Measurements from ENCODE around the gene EFEMP1. TPM values are rescaled to one million over a fixed set of nuclear protein-coding genes. Genes with fewer than 3 reads are reported as not detected.

The EFEMP1 gene
- total and polyA plus RNA-seq, 2 of the 13 experiments (the other 11 are each of a cell fraction or from before 2014, with no cell fraction given), result not detected

DNA sequence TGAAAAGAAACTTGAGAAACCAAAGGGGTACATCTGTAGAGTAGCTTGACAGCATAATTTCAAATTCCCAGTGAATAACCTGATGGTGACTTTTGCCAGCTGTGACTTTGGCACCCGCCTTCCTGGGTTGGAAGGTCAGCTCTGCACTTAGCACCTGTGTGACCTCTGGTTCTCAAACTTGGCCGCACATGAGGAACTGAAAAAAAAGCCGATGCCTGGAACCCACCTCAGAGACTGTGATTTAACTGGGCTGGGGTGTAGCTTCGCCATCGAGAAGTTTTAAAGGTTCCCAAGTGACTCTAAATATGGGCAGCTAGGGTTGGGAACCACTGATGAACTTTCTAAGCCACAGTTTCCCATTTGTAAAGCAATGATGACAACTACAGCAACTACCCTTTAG is 6.5 kb downstream of the EFEMP1 start:
- ChIA-PET POLR2A (no interaction called here), CTCF (ENCODE audit: low intra/inter-chr PET ratio, low total read pairs) (no interaction called here)
- no peak for TF ChIP-seq CENPX (CRISPR knock-in tag; IDR thresholded peaks at IDR 0.05)
- TF ChIP-seq, protein P1, sequence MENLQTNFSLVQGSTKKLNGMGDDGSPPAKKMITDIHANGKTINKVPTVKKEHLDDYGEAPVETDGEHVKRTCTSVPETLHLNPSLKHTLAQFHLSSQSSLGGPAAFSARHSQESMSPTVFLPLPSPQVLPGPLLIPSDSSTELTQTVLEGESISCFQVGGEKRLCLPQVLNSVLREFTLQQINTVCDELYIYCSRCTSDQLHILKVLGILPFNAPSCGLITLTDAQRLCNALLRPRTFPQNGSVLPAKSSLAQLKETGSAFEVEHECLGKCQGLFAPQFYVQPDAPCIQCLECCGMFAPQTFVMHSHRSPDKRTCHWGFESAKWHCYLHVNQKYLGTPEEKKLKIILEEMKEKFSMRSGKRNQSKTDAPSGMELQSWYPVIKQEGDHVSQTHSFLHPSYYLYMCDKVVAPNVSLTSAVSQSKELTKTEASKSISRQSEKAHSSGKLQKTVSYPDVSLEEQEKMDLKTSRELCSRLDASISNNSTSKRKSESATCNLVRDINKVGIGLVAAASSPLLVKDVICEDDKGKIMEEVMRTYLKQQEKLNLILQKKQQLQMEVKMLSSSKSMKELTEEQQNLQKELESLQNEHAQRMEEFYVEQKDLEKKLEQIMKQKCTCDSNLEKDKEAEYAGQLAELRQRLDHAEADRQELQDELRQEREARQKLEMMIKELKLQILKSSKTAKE (CRISPR knock-in tag; IDR thresholded peaks at IDR 0.05; ENCODE audit: borderline replicate concordance), result no peak
- Histone ChIP-seq H3K79me2 (ENCODE audit: insufficient read depth, low read length) (no peaks in the 10 kb centered on the region), H2AFZ (ENCODE audit: low read length) (no peak overlapping the region), H3K27me3 (ENCODE audit: control insufficient read depth in 1 of 2, insufficient read depth in 2 of 2, low read length in 2 of 2) (peaks cover 0 to 12% of the 10 kb centered on the region in 2 experiments; a peak in 3 of 5 replicates), H3K4me3 (replicated peaks in 1 of 3; ENCODE audit: insufficient read depth in 1 of 3, low read depth in 2 of 3, low read length in 3 of 3) (no peak overlapping the region), H3K4me1 (ENCODE audit: insufficient read depth, low read length) (no peaks in the 10 kb centered on the region), H3K27ac (ENCODE audit: extremely low read length, insufficient read depth, low read length) (no peak overlapping the region), H3K4me2 (ENCODE audit: low read depth, low read length) (no peak overlapping the region), H4K20me1 (ENCODE audit: insufficient read depth, low read length) (no peaks in the 10 kb centered on the region), H3K36me3 (replicated peaks in 1 of 2; ENCODE audit: control insufficient read depth in 1 of 2, insufficient read depth in 2 of 2, low read length in 2 of 2) (no peaks in the 10 kb centered on the region), H3K9me3 (ENCODE audit: low read length) (no peaks in the 10 kb centered on the region), H3K9ac (ENCODE audit: insufficient read depth, low read depth, low read length) (no peak overlapping the region)
- ATAC-seq (no peak), DNase-seq (ENCODE audit: low spot score) (no peak), FAIRE-seq (no peak)
- in situ Hi-C loops (cut with HindIII; ENCODE audit: extremely low pct_ligation_motif_present, low pct_unique_long_range_greater_than_20kb), result no loop called here
- BruUV-seq (replicated peaks), result no TSS peak
- 13% methylated on average over 5 of the region's 5 CpGs for WGBS (ENCODE audit: low lambda C conversion rate)
- intact Hi-C loops (cut with micrococcal nuclease; ENCODE audit: unreplicated experiment), result no loop called here

DNA sequence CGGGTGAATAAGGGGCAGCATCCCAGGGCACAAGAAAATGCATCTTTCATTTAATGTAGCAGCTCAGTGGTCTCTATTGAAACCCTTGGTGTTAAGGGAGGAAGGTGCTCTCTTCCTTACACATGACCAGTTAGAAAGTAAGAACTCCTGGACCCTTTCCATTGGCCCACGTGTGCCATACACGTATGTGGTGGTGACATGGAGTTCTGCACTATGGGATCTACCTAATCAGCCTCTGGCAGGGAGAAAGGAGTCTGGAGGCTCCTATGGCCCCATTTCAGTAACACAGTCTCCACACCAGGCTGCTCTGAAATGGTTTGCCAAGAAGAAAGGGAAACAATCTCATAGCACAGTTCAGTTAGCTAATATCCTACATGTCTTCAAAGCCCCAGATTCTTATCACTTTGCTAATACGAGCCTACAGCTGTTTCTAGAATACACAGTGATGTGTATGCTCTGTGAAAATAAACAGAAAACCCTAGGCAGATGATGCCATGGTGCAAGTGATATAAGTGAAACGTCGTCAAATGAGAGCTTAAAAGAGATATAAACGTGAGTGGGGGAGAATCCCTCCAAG is 7.0 kb downstream of the EFEMP1 start:
- no peak for DNase-seq (ENCODE audit: low spot score)
- Histone ChIP-seq H3K4me1 (ENCODE audit: insufficient read depth, low read length) (no peaks in the 10 kb centered on the region), H4K20me1 (ENCODE audit: insufficient read depth, low read length) (no peaks in the 10 kb centered on the region), H3K27ac (ENCODE audit: extremely low read length, insufficient read depth, low read length) (no peak overlapping the region), H3K9ac (ENCODE audit: insufficient read depth, low read depth, low read length) (no peak overlapping the region), H3K4me2 (ENCODE audit: low read depth, low read length) (no peak overlapping the region), H3K36me3 (replicated peaks in 1 of 2; ENCODE audit: control insufficient read depth in 1 of 2, insufficient read depth in 2 of 2, low read length in 2 of 2) (no peaks in the 10 kb centered on the region), H3K9me3 (ENCODE audit: low read length) (no peaks in the 10 kb centered on the region), H3K79me2 (ENCODE audit: insufficient read depth, low read length) (no peaks in the 10 kb centered on the region), H3K27me3 (ENCODE audit: control insufficient read depth in 1 of 2, insufficient read depth in 2 of 2, low read length in 2 of 2) (peaks cover 0 to 9% of the 10 kb centered on the region in 2 experiments; a peak in 2 of 5 replicates), H2AFZ (ENCODE audit: low read length) (no peak overlapping the region), H3K4me3 (replicated peaks in 1 of 3; ENCODE audit: insufficient read depth in 1 of 3, low read depth in 2 of 3, low read length in 3 of 3) (no peak overlapping the region)
- CTCF ChIA-PET (ENCODE audit: low intra/inter-chr PET ratio, low total read pairs), result no interaction called here
- no TSS peak for BruUV-seq (replicated peaks)
- WGBS (ENCODE audit: low lambda C conversion rate), result 9% methylated on average over 7 of the region's 7 CpGs
- POLR2A ChIA-PET, result no interaction called here
- intact Hi-C loops (cut with micrococcal nuclease; ENCODE audit: unreplicated experiment), result no loop called here
- FAIRE-seq, result no peak
- no peak for ATAC-seq
- in situ Hi-C loops (cut with HindIII; ENCODE audit: extremely low pct_ligation_motif_present, low pct_unique_long_range_greater_than_20kb), result no loop called here
- TF ChIP-seq ZNF510 (CRISPR knock-in tag; IDR thresholded peaks at IDR 0.05; ENCODE audit: low read depth) (no peak), ZNF569 (CRISPR knock-in tag; IDR thresholded peaks at IDR 0.05; ENCODE audit: borderline replicate concordance) (no peak)
- TF ChIP-seq, protein P2, sequence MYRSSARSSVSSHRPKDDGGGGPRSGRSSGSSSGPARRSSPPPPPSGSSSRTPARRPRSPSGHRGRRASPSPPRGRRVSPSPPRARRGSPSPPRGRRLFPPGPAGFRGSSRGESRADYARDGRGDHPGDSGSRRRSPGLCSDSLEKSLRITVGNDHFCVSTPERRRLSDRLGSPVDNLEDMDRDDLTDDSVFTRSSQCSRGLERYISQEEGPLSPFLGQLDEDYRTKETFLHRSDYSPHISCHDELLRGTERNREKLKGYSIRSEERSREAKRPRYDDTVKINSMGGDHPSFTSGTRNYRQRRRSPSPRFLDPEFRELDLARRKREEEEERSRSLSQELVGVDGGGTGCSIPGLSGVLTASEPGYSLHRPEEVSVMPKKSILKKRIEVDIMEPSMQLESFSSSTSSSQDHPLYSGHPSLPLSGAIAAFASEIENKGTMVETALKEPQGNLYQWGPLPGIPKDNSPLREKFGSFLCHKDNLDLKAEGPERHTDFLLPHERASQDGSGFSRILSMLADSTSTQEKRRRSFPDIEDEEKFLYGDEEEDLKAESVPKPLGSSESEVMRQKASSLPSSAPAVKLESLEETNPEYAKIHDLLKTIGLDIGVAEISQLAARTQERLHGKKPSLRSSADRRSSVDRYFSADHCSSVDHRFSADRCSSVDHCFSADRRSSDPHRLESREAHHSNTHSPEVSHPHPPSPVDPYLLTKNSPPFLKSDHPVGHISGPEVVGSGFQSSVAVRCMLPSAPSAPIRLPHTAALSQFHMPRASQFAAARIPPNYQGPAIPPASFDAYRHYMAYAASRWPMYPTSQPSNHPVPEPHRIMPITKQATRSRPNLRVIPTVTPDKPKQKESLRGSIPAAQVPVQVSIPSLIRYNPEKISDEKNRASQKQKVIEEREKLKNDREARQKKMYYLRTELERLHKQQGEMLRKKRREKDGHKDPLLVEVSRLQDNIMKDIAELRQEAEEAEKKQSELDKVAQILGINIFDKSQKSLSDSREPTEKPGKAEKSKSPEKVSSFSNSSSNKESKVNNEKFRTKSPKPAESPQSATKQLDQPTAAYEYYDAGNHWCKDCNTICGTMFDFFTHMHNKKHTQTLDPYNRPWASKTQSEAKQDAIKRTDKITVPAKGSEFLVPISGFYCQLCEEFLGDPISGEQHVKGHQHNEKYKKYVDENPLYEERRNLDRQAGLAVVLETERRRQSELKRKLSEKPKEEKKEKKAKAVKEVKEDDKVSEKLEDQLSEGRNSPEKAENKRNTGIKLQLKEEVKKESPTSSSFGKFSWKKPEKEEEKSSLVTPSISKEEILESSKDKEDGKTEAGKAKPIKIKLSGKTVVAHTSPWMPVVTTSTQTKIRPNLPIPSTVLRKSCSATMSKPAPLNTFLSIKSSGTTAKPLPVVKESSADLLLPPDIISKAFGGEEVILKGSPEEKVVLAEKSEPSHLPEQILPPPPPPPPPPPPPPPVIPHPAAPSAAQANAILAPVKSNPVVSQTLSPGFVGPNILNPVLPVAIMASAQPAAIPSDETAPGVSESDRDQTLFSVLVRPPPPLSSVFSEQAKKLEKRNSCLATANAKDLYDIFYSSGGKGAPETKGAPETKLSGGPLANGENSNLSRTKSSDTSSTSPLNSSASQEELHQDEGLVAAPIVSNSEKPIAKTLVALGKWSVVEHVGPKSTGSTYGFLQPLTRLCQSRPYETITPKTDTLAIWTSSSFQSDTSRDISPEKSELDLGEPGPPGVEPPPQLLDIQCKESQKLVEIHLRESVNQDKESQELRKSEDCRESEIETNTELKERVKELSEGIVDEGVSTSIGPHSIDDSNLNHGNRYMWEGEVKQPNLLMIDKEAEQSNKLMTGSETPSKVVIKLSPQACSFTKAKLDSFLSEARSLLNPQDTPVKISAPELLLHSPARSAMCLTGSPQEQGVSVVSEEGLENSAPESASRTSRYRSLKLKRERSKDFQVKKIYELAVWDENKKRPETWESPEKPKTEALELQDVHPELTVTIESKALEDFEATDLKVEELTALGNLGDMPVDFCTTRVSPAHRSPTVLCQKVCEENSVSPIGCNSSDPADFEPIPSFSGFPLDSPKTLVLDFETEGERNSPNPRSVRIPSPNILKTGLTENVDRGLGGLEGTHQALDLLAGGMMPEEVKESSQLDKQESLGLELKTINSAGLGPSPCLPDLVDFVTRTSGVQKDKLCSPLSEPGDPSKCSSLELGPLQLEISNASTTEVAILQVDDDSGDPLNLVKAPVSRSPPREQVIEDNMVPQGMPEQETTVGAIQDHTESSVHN (CRISPR knock-in tag; IDR thresholded peaks at IDR 0.05), result no peak
